Bronchial epithelial cell (primary cell): ENCODE data around the gene CCS. TPM values are rescaled to one million over a fixed set of nuclear protein-coding genes. Genes with fewer than 3 reads are reported as not detected.

ENCODE experiments used
- total RNA-seq: library from RNA; depleted of rRNA; stranded (reverse); fragments of >200 nt; gene quantifications from 2 replicates; pipeline ENCODE4 v1.2.1, GENCODE V29; 2014

The CCS gene
- total RNA-seq, 1 donor from 2014 or later, result 30.3 TPM

Other genes starting within 250 kb of the CCS start
- gene BRMS1, start 248.1 kb upstream of the CCS start, total RNA-seq, result 67.6 and 81.6 TPM in 2 replicates
- 7.7 and 10.8 TPM in 2 replicates for gene B4GAT1, start 245.6 kb upstream of the CCS start, total RNA-seq
- gene SLC29A2, start 221.4 kb upstream of the CCS start, total RNA-seq, result 1.9 and 2.1 TPM in 2 replicates
- gene NPAS4, start 172.2 kb upstream of the CCS start, total RNA-seq, result not detected in 2 replicates
- gene MRPL11, start 154.3 kb upstream of the CCS start, total RNA-seq, result 38.5 and 43.7 TPM in 2 replicates
- gene PELI3, start 126.3 kb upstream of the CCS start, total RNA-seq, result 10.4 and 11.6 TPM in 2 replicates
- 45.0 and 70.0 TPM in 2 replicates for gene DPP3, start 112.8 kb upstream of the CCS start, total RNA-seq
- gene BBS1, start 82.5 kb upstream of the CCS start, total RNA-seq, result 8.2 and 9.5 TPM in 2 replicates
- 8.4 and 9.7 TPM in 2 replicates for gene ZDHHC24, start 47.1 kb upstream of the CCS start, total RNA-seq
- gene ACTN3, start 46.3 kb upstream of the CCS start, total RNA-seq, result not detected in 2 replicates
- 1.6 and 2.4 TPM in 2 replicates for gene CTSF, start 24.6 kb upstream of the CCS start, total RNA-seq
- under 0.01 TPM in 2 replicates for gene CCDC87, start 122 bp upstream of the CCS start, total RNA-seq
- gene RBM14, start 23.4 kb downstream of the CCS start, total RNA-seq, result 7.4 and 10.9 TPM in 2 replicates
- gene RBM4, start 45.5 kb downstream of the CCS start, total RNA-seq, result 173 and 246 TPM in 2 replicates
- gene RBM4B, start 84.7 kb downstream of the CCS start, total RNA-seq, result 13.4 and 15.7 TPM in 2 replicates
- 38.7 and 67.3 TPM in 2 replicates for gene SPTBN2, start 136.0 kb downstream of the CCS start, total RNA-seq